ENCODE measurements around the gene CDH24. TPM values are rescaled to one million over a fixed set of nuclear protein-coding genes. Genes with fewer than 3 reads are reported as not detected.

CDH24 gene
- total RNA-seq, 2 donors from 2014 or later: 16.9 to 17.2 TPM

DNA sequence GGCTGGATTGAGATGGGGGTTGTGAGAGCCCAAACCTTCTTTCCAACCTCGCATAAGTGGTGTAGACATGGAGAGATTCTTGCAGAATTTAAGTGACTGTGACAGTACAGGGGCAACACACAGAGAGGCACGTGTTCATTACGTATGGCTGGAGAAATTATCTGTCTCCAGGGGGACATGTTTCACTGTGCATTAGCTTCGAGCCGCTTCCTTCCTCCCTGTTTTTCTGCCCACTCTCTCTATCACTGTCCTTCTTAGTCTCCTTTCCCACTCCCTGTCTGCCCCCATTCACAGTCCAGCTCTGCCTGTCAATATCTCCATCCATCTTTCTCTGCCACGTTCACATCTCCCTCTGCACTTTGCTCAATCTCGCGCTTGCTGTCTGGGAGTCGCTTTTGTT, 35.9 kb downstream of the CDH24 start:
- TF ChIP-seq, protein P1, sequence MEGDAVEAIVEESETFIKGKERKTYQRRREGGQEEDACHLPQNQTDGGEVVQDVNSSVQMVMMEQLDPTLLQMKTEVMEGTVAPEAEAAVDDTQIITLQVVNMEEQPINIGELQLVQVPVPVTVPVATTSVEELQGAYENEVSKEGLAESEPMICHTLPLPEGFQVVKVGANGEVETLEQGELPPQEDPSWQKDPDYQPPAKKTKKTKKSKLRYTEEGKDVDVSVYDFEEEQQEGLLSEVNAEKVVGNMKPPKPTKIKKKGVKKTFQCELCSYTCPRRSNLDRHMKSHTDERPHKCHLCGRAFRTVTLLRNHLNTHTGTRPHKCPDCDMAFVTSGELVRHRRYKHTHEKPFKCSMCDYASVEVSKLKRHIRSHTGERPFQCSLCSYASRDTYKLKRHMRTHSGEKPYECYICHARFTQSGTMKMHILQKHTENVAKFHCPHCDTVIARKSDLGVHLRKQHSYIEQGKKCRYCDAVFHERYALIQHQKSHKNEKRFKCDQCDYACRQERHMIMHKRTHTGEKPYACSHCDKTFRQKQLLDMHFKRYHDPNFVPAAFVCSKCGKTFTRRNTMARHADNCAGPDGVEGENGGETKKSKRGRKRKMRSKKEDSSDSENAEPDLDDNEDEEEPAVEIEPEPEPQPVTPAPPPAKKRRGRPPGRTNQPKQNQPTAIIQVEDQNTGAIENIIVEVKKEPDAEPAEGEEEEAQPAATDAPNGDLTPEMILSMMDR (conservative IDR thresholded peaks at IDR 0.05): no peak
- 75 to 92% methylated on average over 9 of the region's 9 CpGs for WGBS, 2 experiments (ENCODE audit: insufficient coverage in 1 of 2, insufficient read length in 1 of 2)
- no peak overlapping the region for H3K27ac Mint-ChIP-seq
- Histone ChIP-seq H3K27ac (ENCODE audit: low read depth, low read length) (no peak overlapping the region), H3K4me3 (ENCODE audit: low read length) (no peak overlapping the region), H3K9ac (ENCODE audit: extremely low read depth, low read length, poor library complexity, severe bottlenecking) (no peak overlapping the region), H3K9me3 (ENCODE audit: control insufficient read depth, low read length) (no peaks in the 10 kb centered on the region), H3K4me1 (ENCODE audit: control insufficient read depth, insufficient read depth, low read length) (peaks cover 15% of the 10 kb centered on the region), H3K36me3 (ENCODE audit: control insufficient read depth, insufficient read depth, low read length) (peaks cover 19% of the 10 kb centered on the region), H3K27me3 (ENCODE audit: control insufficient read depth, insufficient read depth, low read length, poor library complexity, severe bottlenecking) (no peaks in the 10 kb centered on the region)
- DNase-seq: no peak
- H3K27me3 Mint-ChIP-seq (ENCODE audit: insufficient read depth): no peaks in the 10 kb centered on the region
- H3K4me1 Mint-ChIP-seq: peaks cover 54% of the 10 kb centered on the region
- H3K9me3 Mint-ChIP-seq: no peaks in the 10 kb centered on the region
- H3K36me3 Mint-ChIP-seq (ENCODE audit: low read depth): peaks cover 19% of the 10 kb centered on the region
- H3K4me3 Mint-ChIP-seq: no peak overlapping the region

DNA sequence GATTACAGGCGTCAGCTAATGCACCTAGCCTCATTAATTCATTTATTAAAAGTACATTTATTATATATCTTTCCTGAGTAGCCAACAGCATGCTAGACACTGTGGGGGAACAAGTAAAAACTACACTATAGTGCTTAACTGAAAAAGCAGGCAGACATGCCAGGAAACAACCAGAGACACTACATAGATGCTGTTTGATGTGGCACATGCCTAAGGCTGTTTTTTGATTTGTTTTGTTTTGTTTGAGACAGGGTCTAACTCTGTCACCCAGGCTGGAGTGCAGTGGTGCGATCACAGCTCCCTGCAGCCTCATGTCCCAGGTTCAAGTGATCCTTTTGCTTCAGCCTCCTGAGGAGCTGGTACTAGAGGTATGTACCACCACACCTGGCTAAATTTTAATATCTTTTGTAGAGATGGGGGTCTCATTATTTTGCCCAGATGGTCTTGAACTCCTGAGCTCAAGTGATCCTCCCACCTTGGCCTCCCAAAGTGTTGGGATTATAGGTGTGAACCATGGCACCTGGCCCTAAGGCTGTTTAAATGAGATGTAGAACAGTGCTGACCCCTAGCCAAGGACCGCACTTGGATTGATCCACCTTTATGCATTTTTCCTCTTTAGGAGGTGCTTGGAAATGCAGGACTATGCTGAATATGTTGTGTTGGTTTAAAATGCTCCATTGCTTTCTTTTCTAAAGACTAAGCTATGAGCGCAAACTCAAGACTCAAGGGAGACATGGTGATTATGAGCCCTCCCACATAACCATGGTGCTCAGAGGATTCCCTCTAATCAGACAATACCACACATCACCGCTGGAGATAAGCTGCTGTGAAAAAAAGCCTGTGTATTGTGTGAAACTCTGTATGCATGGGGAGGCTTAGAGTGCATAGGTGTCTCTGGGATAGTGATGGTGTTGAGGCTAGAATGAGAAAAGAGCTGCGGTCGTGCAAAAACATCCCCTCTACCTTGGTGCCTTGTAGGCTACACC, 36.9 kb downstream of the CDH24 start:
- no peaks in the 10 kb centered on the region for H3K9me3 ChIP-seq (ENCODE audit: control insufficient read depth, low read length)
- no peak overlapping the region for H3K27ac ChIP-seq (ENCODE audit: low read depth, low read length)
- H3K4me1 ChIP-seq (ENCODE audit: control insufficient read depth, insufficient read depth, low read length): peaks cover 15% of the 10 kb centered on the region
- H3K4me1 Mint-ChIP-seq: peaks cover 48% of the 10 kb centered on the region
- TF ChIP-seq, protein P1 (conservative IDR thresholded peaks at IDR 0.05): peak; percentile 36
- H3K36me3 ChIP-seq (ENCODE audit: control insufficient read depth, insufficient read depth, low read length): peaks cover 9% of the 10 kb centered on the region
- no peak overlapping the region for H3K9ac ChIP-seq (ENCODE audit: extremely low read depth, low read length, poor library complexity, severe bottlenecking)
- no peaks in the 10 kb centered on the region for H3K27me3 Mint-ChIP-seq (ENCODE audit: insufficient read depth)
- H3K27me3 ChIP-seq (ENCODE audit: control insufficient read depth, insufficient read depth, low read length, poor library complexity, severe bottlenecking): no peaks in the 10 kb centered on the region
- WGBS, 2 experiments (ENCODE audit: insufficient coverage in 1 of 2, insufficient read length in 1 of 2): 74 to 78% methylated on average over 4 to 7 of the region's 7 CpGs
- no peak overlapping the region for H3K4me3 ChIP-seq (ENCODE audit: low read length)
- no peak overlapping the region for H3K27ac Mint-ChIP-seq
- no peaks in the 10 kb centered on the region for H3K9me3 Mint-ChIP-seq
- H3K4me3 Mint-ChIP-seq: no peak overlapping the region
- H3K36me3 Mint-ChIP-seq (ENCODE audit: low read depth): peaks cover 10% of the 10 kb centered on the region
- peak; percentile 73 for DNase-seq

DNA sequence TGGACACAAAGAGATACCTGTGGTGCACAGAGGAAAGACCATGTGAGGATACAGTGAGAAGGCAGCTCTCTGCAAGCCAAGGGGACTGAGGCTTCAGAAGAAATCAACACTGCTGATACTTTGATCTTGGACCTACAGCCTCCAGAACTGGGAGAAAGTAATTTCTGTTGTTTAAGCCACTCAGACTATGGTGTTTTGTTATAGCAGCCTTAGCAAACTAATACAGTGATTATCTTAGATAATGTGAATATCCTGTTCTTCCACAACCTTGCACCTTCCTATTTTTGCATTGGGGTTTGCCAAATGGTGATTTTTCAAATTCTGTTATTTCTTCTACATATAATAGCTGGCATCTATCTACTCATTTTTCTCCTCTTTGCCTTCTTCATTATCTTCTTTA, 39.2 kb downstream of the CDH24 start:
- Mint-ChIP-seq H3K27me3 (ENCODE audit: insufficient read depth) (no peaks in the 10 kb centered on the region), H3K36me3 (ENCODE audit: low read depth) (no peaks in the 10 kb centered on the region), H3K27ac (no peak overlapping the region), H3K9me3 (no peaks in the 10 kb centered on the region), H3K4me1 (peaks cover 28% of the 10 kb centered on the region), H3K4me3 (no peak overlapping the region)
- Histone ChIP-seq H3K27me3 (ENCODE audit: control insufficient read depth, insufficient read depth, low read length, poor library complexity, severe bottlenecking) (no peaks in the 10 kb centered on the region), H3K27ac (ENCODE audit: low read depth, low read length) (no peak overlapping the region), H3K36me3 (ENCODE audit: control insufficient read depth, insufficient read depth, low read length) (no peaks in the 10 kb centered on the region), H3K9ac (ENCODE audit: extremely low read depth, low read length, poor library complexity, severe bottlenecking) (no peak overlapping the region), H3K4me3 (ENCODE audit: low read length) (no peak overlapping the region), H3K4me1 (ENCODE audit: control insufficient read depth, insufficient read depth, low read length) (peaks cover 11% of the 10 kb centered on the region), H3K9me3 (ENCODE audit: control insufficient read depth, low read length) (no peaks in the 10 kb centered on the region)
- DNase-seq: no peak
- TF ChIP-seq, protein P1 (conservative IDR thresholded peaks at IDR 0.05): no peak
